ENCODE results near the gene ATP6V0D1. TPM values are rescaled to one million over a fixed set of nuclear protein-coding genes. Genes with fewer than 3 reads are reported as not detected.
"Not testable (repeated sequence)": the region's sequence is repeated elsewhere in the genome, so short reads cannot be mapped to it uniquely, and the experiment has no call there.

Gene ATP6V0D1
- total and polyA plus RNA-seq, 2 donors (not counting 1 experiment from before 2014, with no cell fraction given) = 62.1 to 91.0 TPM

GRCh38 chr16:67514382-67514828 lies 33.4 kb upstream of the ATP6V0D1 start:
- Mint-ChIP-seq H3K9me3 (ENCODE audit: insufficient read depth) (no peaks in the 10 kb centered on the region), H3K27ac (peak overlapping the region; percentile 96), H3K4me3 (peak overlapping the region; percentile 66), H3K4me1 (peaks cover 64% of the 10 kb centered on the region), H3K27me3 (no peaks in the 10 kb centered on the region)
- Histone ChIP-seq H3K4me1 (ENCODE audit: control insufficient read depth in 2 of 2, insufficient read depth in 2 of 2, low read length in 2 of 2) (peaks cover 64 to 76% of the 10 kb centered on the region in 2 donors), H3K36me3 (replicated peaks in 1 of 2; ENCODE audit: control extremely low read depth in 1 of 2, control insufficient read depth in 1 of 2, extremely low read depth in 1 of 2, insufficient read depth in 2 of 2, low read length in 1 of 2) (no peaks in the 10 kb centered on the region), H3K4me2 (replicated peaks; ENCODE audit: low read depth, low read length, poor library complexity, severe bottlenecking) (peak overlapping the region; percentile 41), H3K9ac (ENCODE audit: low read length) (no peak overlapping the region), H4K20me1 (ENCODE audit: control insufficient read depth, insufficient read depth, low read length, poor library complexity, severe bottlenecking) (no peaks in the 10 kb centered on the region), H3K9me3 (ENCODE audit: control extremely low read depth in 1 of 3, control insufficient read depth in 2 of 3, insufficient read depth in 1 of 3, low read length in 2 of 3) (no peaks in the 10 kb centered on the region), H3K4me3 (ENCODE audit: control extremely low read depth in 1 of 5, extremely low read depth in 1 of 5, insufficient read depth in 1 of 5, low read depth in 2 of 5, low read length in 4 of 5) (no peak overlapping the region), H3K27ac (ENCODE audit: low read length in 2 of 2) (peak overlapping the region; percentile 59 to 67), H3K79me2 (ENCODE audit: control insufficient read depth, insufficient read depth, low read length) (peaks cover 18% of the 10 kb centered on the region), H2AFZ (ENCODE audit: insufficient read depth, low read depth, low read length, poor library complexity, severe bottlenecking) (no peak overlapping the region), H3K27me3 (replicated peaks in 1 of 4; ENCODE audit: control extremely low read depth in 1 of 4, control insufficient read depth in 3 of 4, insufficient read depth in 4 of 4, low read length in 3 of 4) (no peaks in the 10 kb centered on the region)
- POLR2A ChIA-PET = interaction anchor here (0.6 to 2.1 kb wide), 10 partner anchors 15 to 158 kb away, joined by 3 to 11 read pairs (median 6); partner anchors contain the start of gene ATP6V0D1
- CTCF ChIA-PET = interaction anchor here (0.7 to 18.8 kb wide), 21 partner anchors 9 to 302 kb away, joined by 3 to 817 read pairs (median 5); partner anchors contain the start of genes ACD, AGRP, ATP6V0D1 and C16orf86
- ATAC-seq (ENCODE audit: low read depth) (peak; percentile 14), DNase-seq (peak; percentile 89)
- 6% methylated on average over 7 of the region's 8 CpGs for WGBS (ENCODE audit: insufficient coverage)
- TF ChIP-seq, protein P1, sequence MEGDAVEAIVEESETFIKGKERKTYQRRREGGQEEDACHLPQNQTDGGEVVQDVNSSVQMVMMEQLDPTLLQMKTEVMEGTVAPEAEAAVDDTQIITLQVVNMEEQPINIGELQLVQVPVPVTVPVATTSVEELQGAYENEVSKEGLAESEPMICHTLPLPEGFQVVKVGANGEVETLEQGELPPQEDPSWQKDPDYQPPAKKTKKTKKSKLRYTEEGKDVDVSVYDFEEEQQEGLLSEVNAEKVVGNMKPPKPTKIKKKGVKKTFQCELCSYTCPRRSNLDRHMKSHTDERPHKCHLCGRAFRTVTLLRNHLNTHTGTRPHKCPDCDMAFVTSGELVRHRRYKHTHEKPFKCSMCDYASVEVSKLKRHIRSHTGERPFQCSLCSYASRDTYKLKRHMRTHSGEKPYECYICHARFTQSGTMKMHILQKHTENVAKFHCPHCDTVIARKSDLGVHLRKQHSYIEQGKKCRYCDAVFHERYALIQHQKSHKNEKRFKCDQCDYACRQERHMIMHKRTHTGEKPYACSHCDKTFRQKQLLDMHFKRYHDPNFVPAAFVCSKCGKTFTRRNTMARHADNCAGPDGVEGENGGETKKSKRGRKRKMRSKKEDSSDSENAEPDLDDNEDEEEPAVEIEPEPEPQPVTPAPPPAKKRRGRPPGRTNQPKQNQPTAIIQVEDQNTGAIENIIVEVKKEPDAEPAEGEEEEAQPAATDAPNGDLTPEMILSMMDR (IDR thresholded peaks at IDR 0.05) = peak; percentile 68
- no peak for TF ChIP-seq EZH2 (IDR thresholded peaks at IDR 0.05; ENCODE audit: borderline replicate concordance, insufficient read depth, low read depth, low read length, poor library complexity, severe bottlenecking)
- intact Hi-C loops (cut with micrococcal nuclease) = loop anchor here (1.0 kb wide), 2 partner anchors 20 to 33 kb away; partner anchors contain the start of gene ATP6V0D1

DNA sequence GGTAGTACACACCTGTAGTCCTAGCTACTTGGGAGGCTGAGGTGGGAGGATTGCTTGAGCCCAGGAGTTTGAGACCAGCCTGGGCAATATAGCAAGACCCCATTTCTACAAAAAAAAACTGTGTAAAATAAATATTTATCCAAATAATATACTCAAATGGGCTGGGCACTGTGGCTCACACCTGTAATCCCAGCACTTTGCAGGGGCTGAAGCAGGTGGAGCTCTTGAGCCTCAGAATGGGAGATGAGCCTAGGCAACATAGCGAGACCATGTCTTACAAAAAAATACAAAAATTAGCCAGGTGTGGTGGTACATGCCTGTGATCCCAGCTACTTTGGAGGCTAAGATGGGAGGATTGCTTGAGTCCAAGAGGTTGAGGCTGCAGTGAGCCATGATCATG lies 32.9 kb upstream of the ATP6V0D1 start:
- H3K4me2 ChIP-seq (replicated peaks; ENCODE audit: low read depth, low read length, poor library complexity, severe bottlenecking) = peak overlapping the region; percentile 41
- peak overlapping the region; percentile 96 for H3K27ac Mint-ChIP-seq
- H4K20me1 ChIP-seq (ENCODE audit: control insufficient read depth, insufficient read depth, low read length, poor library complexity, severe bottlenecking); H3K4me3 ChIP-seq (ENCODE audit: control extremely low read depth in 1 of 5, extremely low read depth in 1 of 5, insufficient read depth in 1 of 5, low read depth in 2 of 5, low read length in 4 of 5); ATAC-seq (ENCODE audit: low read depth); H3K9me3 Mint-ChIP-seq (ENCODE audit: insufficient read depth); H2AFZ ChIP-seq (ENCODE audit: insufficient read depth, low read depth, low read length, poor library complexity, severe bottlenecking); H3K36me3 ChIP-seq (replicated peaks in 1 of 2; ENCODE audit: control extremely low read depth in 1 of 2, control insufficient read depth in 1 of 2, extremely low read depth in 1 of 2, insufficient read depth in 2 of 2, low read length in 1 of 2); H3K9ac ChIP-seq (ENCODE audit: low read length); H3K4me3 Mint-ChIP-seq; H3K27me3 ChIP-seq (replicated peaks in 1 of 4; ENCODE audit: control extremely low read depth in 1 of 4, control insufficient read depth in 3 of 4, insufficient read depth in 4 of 4, low read length in 3 of 4); H3K27me3 Mint-ChIP-seq; DNase-seq; H3K9me3 ChIP-seq (ENCODE audit: control extremely low read depth in 1 of 3, control insufficient read depth in 2 of 3, insufficient read depth in 1 of 3, low read length in 2 of 3): not testable (repeated sequence)
- H3K27ac ChIP-seq (ENCODE audit: low read length in 2 of 2) = peak overlapping the region; percentile 59 to 67
- intact Hi-C loops (cut with micrococcal nuclease) = loop anchor here (1.0 kb wide), 2 partner anchors 20 to 33 kb away; partner anchors contain the start of gene ATP6V0D1
- peaks cover 59 to 71% of the 10 kb centered on the region in 2 donors for H3K4me1 ChIP-seq (ENCODE audit: control insufficient read depth in 2 of 2, insufficient read depth in 2 of 2, low read length in 2 of 2)
- peaks cover 17% of the 10 kb centered on the region for H3K79me2 ChIP-seq (ENCODE audit: control insufficient read depth, insufficient read depth, low read length)
- ChIA-PET CTCF (interaction anchor here (0.7 to 18.8 kb wide), 22 partner anchors 8 to 729 kb away, joined by 3 to 817 read pairs (median 4); partner anchors contain the start of genes ACD, AGRP, ATP6V0D1 and C16orf86), POLR2A (interaction anchor here (0.6 to 2.1 kb wide), 10 partner anchors 16 to 158 kb away, joined by 3 to 11 read pairs (median 6); partner anchors contain the start of gene ATP6V0D1)
- H3K4me1 Mint-ChIP-seq = peaks cover 62% of the 10 kb centered on the region
- no CpG with 5 or more reads among the region's 1 CpG for WGBS (ENCODE audit: insufficient coverage)
